Measurements from ENCODE around the gene SSH3.
A peak's percentile ranks its signal among the peaks of the same experiment; 100 is the strongest.
"Not testable (repeated sequence)": the region's sequence is repeated elsewhere in the genome, so short reads cannot be mapped to it uniquely, and the experiment has no call there.

Gene SSH3

GRCh38 chr11:67303132-67303834 is at the start of gene SSH3:
Gene SSH3, plus strand, starts transcription at chr11:67303530. Its CDS starts 96 bp downstream, at chr11:67303626.
- peak; percentile 73 for ATAC-seq
- Mint-ChIP-seq H3K27me3 (no peaks in the 10 kb centered on the region), H3K4me1 (no peaks in the 10 kb centered on the region), H3K36me3 (peaks cover 21% of the 10 kb centered on the region), H3K4me3 (peak within 1 kb of the TSS; percentile 17), H3K9me3 (no peaks in the 10 kb centered on the region), H3K27ac (no peak within 1 kb of the TSS)

- ATAC-seq, result no peak
- Mint-ChIP-seq H3K4me3 (no peak overlapping the region), H3K36me3 (peaks cover 54% of the 10 kb centered on the region), H3K27ac (no peak overlapping the region), H3K27me3 (no peaks in the 10 kb centered on the region), H3K9me3 (no peaks in the 10 kb centered on the region), H3K4me1 (peaks cover 20% of the 10 kb centered on the region)
These were observed 49.3 kb upstream of the SSH3 start for GRCh38 chr11:67253872-67254624.

GRCh38 chr11:67254798-67255197 is 48.5 kb upstream of the SSH3 start:
- peaks cover 14% of the 10 kb centered on the region for H3K4me1 Mint-ChIP-seq
- no peaks in the 10 kb centered on the region for H3K27me3 Mint-ChIP-seq
- H3K27ac Mint-ChIP-seq, result no peak overlapping the region
- H3K9me3 Mint-ChIP-seq, result no peaks in the 10 kb centered on the region
- no peak overlapping the region for H3K4me3 Mint-ChIP-seq
- ATAC-seq, result no peak
- peaks cover 46% of the 10 kb centered on the region for H3K36me3 Mint-ChIP-seq

- Mint-ChIP-seq H3K27me3 (no peaks in the 10 kb centered on the region), H3K27ac (no peak overlapping the region), H3K4me1 (peaks cover 13% of the 10 kb centered on the region), H3K36me3 (peaks cover 41% of the 10 kb centered on the region), H3K4me3 (no peak overlapping the region), H3K9me3 (no peaks in the 10 kb centered on the region)
- ATAC-seq, result no peak
These were observed 48.0 kb upstream of the SSH3 start for GRCh38 chr11:67255353-67255752.

GRCh38 chr11:67255864-67256263 is 47.5 kb upstream of the SSH3 start:
- no peak for ATAC-seq
- Mint-ChIP-seq H3K27ac (no peak overlapping the region), H3K4me3 (no peak overlapping the region), H3K36me3 (peaks cover 36% of the 10 kb centered on the region), H3K4me1 (peaks cover 18% of the 10 kb centered on the region), H3K27me3 (no peaks in the 10 kb centered on the region), H3K9me3 (no peaks in the 10 kb centered on the region)

GRCh38 chr11:67256477-67257135 is 46.7 kb upstream of the SSH3 start:
- no peaks in the 10 kb centered on the region for H3K9me3 Mint-ChIP-seq
- peaks cover 22% of the 10 kb centered on the region for H3K4me1 Mint-ChIP-seq
- peaks cover 35% of the 10 kb centered on the region for H3K36me3 Mint-ChIP-seq
- peaks cover under 1% of the 10 kb centered on the region for H3K27me3 Mint-ChIP-seq
- no peak for ATAC-seq
- no peak overlapping the region for H3K4me3 Mint-ChIP-seq
- H3K27ac Mint-ChIP-seq, result no peak overlapping the region

GRCh38 chr11:67260406-67260805 is 42.9 kb upstream of the SSH3 start:
- Mint-ChIP-seq H3K27me3 (peaks cover 7% of the 10 kb centered on the region), H3K36me3 (peaks cover 6% of the 10 kb centered on the region), H3K27ac (no peak overlapping the region), H3K4me1 (peaks cover 45% of the 10 kb centered on the region), H3K9me3 (no peaks in the 10 kb centered on the region), H3K4me3 (no peak overlapping the region)
- no peak for ATAC-seq

GRCh38 chr11:67260885-67261639 is 42.3 kb upstream of the SSH3 start:
- H3K27ac Mint-ChIP-seq, H3K27me3 Mint-ChIP-seq, H3K36me3 Mint-ChIP-seq, H3K9me3 Mint-ChIP-seq, ATAC-seq: not testable (repeated sequence)
- H3K4me3 Mint-ChIP-seq, result peak overlapping the region; percentile 55
- peaks cover 47% of the 10 kb centered on the region for H3K4me1 Mint-ChIP-seq

GRCh38 chr11:67261640-67261945 is 41.7 kb upstream of the SSH3 start:
- no peak for ATAC-seq
- Mint-ChIP-seq H3K36me3 (no peaks in the 10 kb centered on the region), H3K27me3 (peaks cover 7% of the 10 kb centered on the region), H3K4me1 (peaks cover 48% of the 10 kb centered on the region), H3K4me3 (no peak overlapping the region), H3K27ac (no peak overlapping the region), H3K9me3 (no peaks in the 10 kb centered on the region)

GRCh38 chr11:67261946-67262681 is 41.2 kb upstream of the SSH3 start:
- Mint-ChIP-seq H3K27ac (peak overlapping the region; percentile 73), H3K9me3 (no peaks in the 10 kb centered on the region), H3K27me3 (peaks cover 7% of the 10 kb centered on the region), H3K4me1 (peaks cover 48% of the 10 kb centered on the region), H3K36me3 (peaks cover 3% of the 10 kb centered on the region), H3K4me3 (peak overlapping the region; percentile 33)
- no peak for ATAC-seq

GRCh38 chr11:67262731-67263675 is 40.3 kb upstream of the SSH3 start:
- Mint-ChIP-seq H3K4me3 (peak overlapping the region; percentile 33), H3K4me1 (peaks cover 54% of the 10 kb centered on the region), H3K36me3 (peaks cover 11% of the 10 kb centered on the region), H3K27ac (peak overlapping the region; percentile 73), H3K27me3 (peaks cover 7% of the 10 kb centered on the region), H3K9me3 (no peaks in the 10 kb centered on the region)
- ATAC-seq, result peak; percentile 65

GRCh38 chr11:67264260-67264659 is 39.1 kb upstream of the SSH3 start:
- H3K9me3 Mint-ChIP-seq, result no peaks in the 10 kb centered on the region
- no peak for ATAC-seq
- peaks cover 7% of the 10 kb centered on the region for H3K27me3 Mint-ChIP-seq
- H3K4me3 Mint-ChIP-seq, result no peak overlapping the region
- peaks cover 67% of the 10 kb centered on the region for H3K4me1 Mint-ChIP-seq
- peak overlapping the region; percentile 96 for H3K27ac Mint-ChIP-seq
- peaks cover 23% of the 10 kb centered on the region for H3K36me3 Mint-ChIP-seq

- Mint-ChIP-seq H3K27me3 (peaks cover 7% of the 10 kb centered on the region), H3K9me3 (no peaks in the 10 kb centered on the region), H3K4me1 (peaks cover 72% of the 10 kb centered on the region), H3K4me3 (peak overlapping the region; percentile 79), H3K36me3 (peaks cover 26% of the 10 kb centered on the region), H3K27ac (peak overlapping the region; percentile 96)
- ATAC-seq, result no peak
These were observed 38.3 kb upstream of the SSH3 start for GRCh38 chr11:67264877-67265632.
